Adrenal gland (tissue), 12 donors: ENCODE results near the gene HLA-B. TPM values are rescaled to one million over a fixed set of nuclear protein-coding genes. Genes with fewer than 3 reads are reported as not detected.
"Not testable (repeated sequence)": the region's sequence is repeated elsewhere in the genome, so short reads cannot be mapped to it uniquely, and the experiment has no call there.

Source experiments
- DNase-seq, 7 donors: peaks; one replicate each; pipeline ENCODE4 v3.0.0-alpha.2; 2019 to 2020
- H3K27ac ChIP-seq, 5 donors: fragments of 200-600 bp; sonication (generic) in 4 of 5; 1 replicate in 3 of 5; 2 replicates in 2 of 5; pipeline versions ENCODE4 v1.5.1 to v1.8.0; 2016 to 2020; ENCODE audit warnings: mild to moderate bottlenecking in 1 of 5
- H3K27me3 ChIP-seq: fragments of 200-600 bp; 2 replicates; pipeline ENCODE4 v1.8.0; 2021
- H3K36me3 ChIP-seq, 2 donors: fragments of 200-600 bp; replicated peaks in 1 of 2; 1 replicate in 1 of 2; 2 replicates in 1 of 2; pipeline versions ENCODE4 v1.5.1 to v1.8.0; 2018 to 2022
- H3K4me1 ChIP-seq, 2 donors: fragments of 200-600 bp; replicated peaks in 1 of 2; 1 replicate in 1 of 2; 2 replicates in 1 of 2; pipeline versions ENCODE4 v1.5.1 to v1.8.0; 2018 to 2021
- H3K4me3 ChIP-seq, 4 donors: fragments of 200-600 bp; sonication (generic) in 3 of 4; one replicate each; pipeline ENCODE4 v1.5.1; 2016 to 2018
- H3K9me3 ChIP-seq, 3 donors: fragments of 200-600 bp; sonication (generic) in 1 of 3; replicated peaks in 1 of 3; 1 replicate in 2 of 3; 2 replicates in 1 of 3; pipeline versions ENCODE4 v1.5.1 to v1.8.0; 2016 to 2021
- POLR2A ChIP-seq, 2 donors: fragments of 450-650 bp; IDR thresholded peaks; one replicate each; pipeline ENCODE4 v1.6.1; 2017; ENCODE audit warnings: antibody characterized with exemption in 2 of 2, mild to moderate bottlenecking in 2 of 2, moderate library complexity in 1 of 2
- WGBS, 4 donors: extraction: QIAGEN DNeasy Blood & Tissue Kit in 2 of 4; methylation state at CpG; one replicate each; pipeline versions ENCODE4 v1.1.5 to v1.1.7; 2013 to 2017; 5-methylcytosine and 5-hydroxymethylcytosine counted together
- intact Hi-C, 2 donors: fragments of 100-400 bp; cut with DNase I; formaldehyde crosslinking; loops; one replicate each; pipeline versions ENCODE4 v1.14.1 to v1.15.0; 2022 to 2023
- polyA plus RNA-seq, 3 donors: library from polyadenylated mRNA; stranded (reverse); fragments of 200-250 nt in 2 of 3; fragments of 350-450 nt in 1 of 3; fragmentation: Illumina TruSeq in 1 of 3; extraction: RNeasy Lipid Tissue Mini Kit (QIAGEN cat#74804) in 1 of 3; gene quantifications; one replicate each; pipeline ENCODE4 v1.2.3, GENCODE V29; 2013 to 2014
- total RNA-seq, 9 donors: library from RNA; depleted of rRNA in 4 of 9; stranded (reverse); fragments of >200 nt in 4 of 9; fragments of 120-200 nt in 1 of 9; fragmentation: NEBNext Ultra II Directional in 1 of 9; extraction: Animal tissue kit (Norgen Biotek cat#: 25700) in 1 of 9; gene quantifications; one replicate each; pipeline versions ENCODE4 v1.1.0 to v1.2.4, GENCODE V29; 2013 to 2023
- TF ChIP-seq, protein P1 (sequence below), 6 experiments: fragments of 450-650 bp in 4 of 6; fragments of 200-600 bp in 2 of 6; sonication (generic) in 1 of 6; IDR thresholded peaks; 1 replicate in 5 of 6; 2 replicates in 1 of 6; pipeline versions ENCODE4 v1.5.1 to v1.8.0; 2016 to 2021; ENCODE audit warnings: antibody characterized with exemption in 6 of 6, mild to moderate bottlenecking in 2 of 6, moderate library complexity in 1 of 6
- donor health status: healthy with polysubstance abuse.
- donor health status: Bipolar disorder and iron deficiency.
- donor health status: DM: yes; HTN: yes; CAD: no.
- donor health status: DM: no; HTN: no; CAD: no.
- donor health status: DM: no; HTN: no; CAD: no.
- donor health status: DM: yes; HTN: yes; CAD: no.

Gene HLA-B
- total and polyA plus RNA-seq, 12 donors: 248 to 3,150 (median 1,251) TPM

DNA sequence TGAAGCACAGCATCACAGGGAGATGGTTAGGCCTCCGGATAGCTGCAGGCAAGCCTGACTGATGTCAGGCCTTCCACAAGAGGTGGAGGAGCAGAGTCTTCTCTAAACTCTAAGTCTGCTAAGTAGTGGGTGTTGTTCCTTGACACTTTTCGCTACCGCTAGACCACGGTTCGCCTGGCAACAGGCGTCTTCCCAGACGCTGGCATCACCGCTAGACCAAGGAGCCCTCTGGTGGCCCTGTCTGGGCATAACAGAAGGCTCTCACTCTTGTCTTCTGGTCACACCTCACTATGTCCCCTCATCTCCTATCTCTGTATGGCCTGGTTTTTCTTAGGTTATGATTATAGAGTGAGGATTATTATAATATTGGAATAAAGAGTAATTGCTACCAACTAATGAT is 17.1 kb upstream of the HLA-B start:
- H3K27me3 ChIP-seq, H3K9me3 ChIP-seq, H3K4me3 ChIP-seq, H3K36me3 ChIP-seq, H3K4me1 ChIP-seq, intact Hi-C loops, H3K27ac ChIP-seq: not testable (repeated sequence)
- TF ChIP-seq, protein P1, sequence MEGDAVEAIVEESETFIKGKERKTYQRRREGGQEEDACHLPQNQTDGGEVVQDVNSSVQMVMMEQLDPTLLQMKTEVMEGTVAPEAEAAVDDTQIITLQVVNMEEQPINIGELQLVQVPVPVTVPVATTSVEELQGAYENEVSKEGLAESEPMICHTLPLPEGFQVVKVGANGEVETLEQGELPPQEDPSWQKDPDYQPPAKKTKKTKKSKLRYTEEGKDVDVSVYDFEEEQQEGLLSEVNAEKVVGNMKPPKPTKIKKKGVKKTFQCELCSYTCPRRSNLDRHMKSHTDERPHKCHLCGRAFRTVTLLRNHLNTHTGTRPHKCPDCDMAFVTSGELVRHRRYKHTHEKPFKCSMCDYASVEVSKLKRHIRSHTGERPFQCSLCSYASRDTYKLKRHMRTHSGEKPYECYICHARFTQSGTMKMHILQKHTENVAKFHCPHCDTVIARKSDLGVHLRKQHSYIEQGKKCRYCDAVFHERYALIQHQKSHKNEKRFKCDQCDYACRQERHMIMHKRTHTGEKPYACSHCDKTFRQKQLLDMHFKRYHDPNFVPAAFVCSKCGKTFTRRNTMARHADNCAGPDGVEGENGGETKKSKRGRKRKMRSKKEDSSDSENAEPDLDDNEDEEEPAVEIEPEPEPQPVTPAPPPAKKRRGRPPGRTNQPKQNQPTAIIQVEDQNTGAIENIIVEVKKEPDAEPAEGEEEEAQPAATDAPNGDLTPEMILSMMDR (IDR thresholded peaks at IDR 0.05): peak in 2 of 6 experiments; percentile 21 to 31
- DNase-seq: peak in 1 of 7 donors; percentile 43
- WGBS, 4 donors: 0 to 100% (median 20%) methylated on average over 1 to 8 of the region's 8 CpGs; no CpG with 5 or more reads in 1 of the 4 donors

DNA sequence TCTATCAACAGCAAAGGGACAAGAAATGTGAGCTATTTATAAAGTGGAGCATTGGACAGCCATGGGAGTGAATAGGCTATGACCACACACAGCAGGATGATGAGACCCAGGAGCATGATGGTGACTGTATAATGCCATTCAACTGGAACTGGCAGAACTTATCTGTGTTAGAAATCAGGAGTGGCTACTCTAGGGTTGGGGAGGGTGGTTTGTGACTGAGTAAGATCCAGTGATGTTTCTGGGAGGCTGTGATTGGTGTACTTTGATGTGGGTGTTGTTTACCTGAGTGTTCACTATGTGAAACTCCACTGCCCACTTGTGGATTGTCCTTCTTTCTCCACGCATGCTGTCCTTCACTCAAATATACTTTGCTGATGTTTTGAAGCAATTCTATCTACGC is 11.5 kb upstream of the HLA-B start:
- intact Hi-C loops: loop anchor here (5.0 kb wide), 2 partner anchors 171 to 231 kb away; partner anchors contain the start of gene PSORS1C2 (in 1 of the 2)
- no peak overlapping the region for H3K27ac ChIP-seq
- H3K36me3 ChIP-seq: no peaks in the 10 kb centered on the region
- 58 to 79% (median 67%) methylated on average over 2 of the region's 2 CpGs for WGBS, 4 donors
- H3K4me3 ChIP-seq: no peak overlapping the region
- TF ChIP-seq POLR2A (IDR thresholded peaks at IDR 0.05): no peak
- TF ChIP-seq, protein P1 (IDR thresholded peaks at IDR 0.05): no peak
- no peaks in the 10 kb centered on the region for H3K4me1 ChIP-seq
- no peaks in the 10 kb centered on the region for H3K9me3 ChIP-seq
- no peaks in the 10 kb centered on the region for H3K27me3 ChIP-seq
- DNase-seq: no peak

DNA sequence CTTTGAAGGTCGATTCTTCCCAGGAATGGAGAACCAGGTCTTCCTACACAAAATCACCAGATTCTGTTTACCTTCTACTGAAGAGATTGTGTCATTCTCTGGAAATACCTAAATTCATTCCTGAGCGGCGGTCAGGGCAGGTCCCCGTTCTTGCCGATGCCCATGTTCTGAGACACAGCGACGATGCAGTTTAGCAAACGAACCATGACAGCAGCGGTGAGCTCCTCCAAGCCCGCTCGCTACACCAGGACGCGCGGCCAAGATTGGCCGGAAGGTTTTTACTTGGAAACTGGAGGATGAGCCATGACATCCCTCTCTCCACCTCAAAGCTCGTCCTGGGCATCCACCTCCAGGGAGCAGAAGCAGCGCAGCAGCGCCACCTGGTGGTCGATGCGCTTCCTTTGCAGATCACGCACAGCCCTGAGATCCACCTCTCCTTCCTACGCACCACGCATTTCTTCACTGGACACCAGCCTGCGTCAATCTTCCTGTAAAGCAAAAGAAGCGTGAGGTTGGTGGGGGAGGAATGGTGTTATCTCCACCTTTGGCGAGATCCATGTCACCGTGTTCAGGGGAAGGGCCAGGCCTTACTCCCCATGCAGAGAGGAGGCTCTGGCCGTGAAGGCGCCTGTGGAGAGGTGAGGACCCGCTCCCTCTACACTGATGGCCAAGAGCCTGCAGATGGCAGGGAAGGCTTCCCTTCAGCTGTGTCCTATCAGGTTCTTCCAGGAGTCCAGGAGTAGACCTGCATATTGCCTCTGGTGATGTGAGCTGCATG is 9.9 kb upstream of the HLA-B start:
- intact Hi-C loops: loop anchor here (5.0 kb wide), 2 partner anchors 170 to 230 kb away; partner anchors contain the start of gene PSORS1C2 (in 1 of the 2)
- no peaks in the 10 kb centered on the region for H3K36me3 ChIP-seq
- H3K27ac ChIP-seq: no peak overlapping the region
- no peak for TF ChIP-seq POLR2A (IDR thresholded peaks at IDR 0.05)
- TF ChIP-seq, protein P1 (IDR thresholded peaks at IDR 0.05): peak; percentile 91 to 97 (median 96)
- 3 to 8% (median 7%) methylated on average over 16 to 30 of the region's 30 CpGs for WGBS, 4 donors
- peaks cover 3% of the 10 kb centered on the region for H3K27me3 ChIP-seq
- peak; percentile 88 to 93 (median 90) for DNase-seq
- no peaks in the 10 kb centered on the region for H3K9me3 ChIP-seq
- H3K4me3 ChIP-seq: no peak overlapping the region
- H3K4me1 ChIP-seq: no peaks in the 10 kb centered on the region

DNA sequence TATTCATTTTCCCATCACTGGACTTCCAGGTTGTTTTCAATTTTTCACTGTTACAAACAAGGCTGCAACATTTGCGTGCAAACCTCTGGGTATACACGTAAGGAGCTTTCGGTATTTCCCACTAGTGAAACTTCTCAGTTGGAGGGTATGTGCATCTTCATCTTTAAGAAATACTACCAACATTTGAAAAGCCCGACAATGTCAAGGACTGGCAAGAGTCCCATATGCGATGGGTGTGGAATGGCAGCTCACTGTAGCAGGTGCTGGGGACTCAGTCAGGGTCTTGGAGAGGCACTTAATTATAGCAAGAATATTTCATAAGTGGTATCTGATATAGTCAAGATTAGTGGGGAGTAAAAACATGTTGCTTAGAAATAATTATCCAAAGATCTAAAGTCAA is 8.9 kb upstream of the HLA-B start:
- Histone ChIP-seq H3K27ac (no peak overlapping the region), H3K4me3 (no peak overlapping the region), H3K36me3 (no peaks in the 10 kb centered on the region), H3K27me3 (peaks cover 3% of the 10 kb centered on the region), H3K4me1 (no peaks in the 10 kb centered on the region), H3K9me3 (no peaks in the 10 kb centered on the region)
- no peak for DNase-seq
- TF ChIP-seq POLR2A (IDR thresholded peaks at IDR 0.05): no peak
- TF ChIP-seq, protein P1 (IDR thresholded peaks at IDR 0.05): no peak
- intact Hi-C loops: loop anchor here (5.0 kb wide), 2 partner anchors 169 to 229 kb away; partner anchors contain the start of gene PSORS1C2 (in 1 of the 2)
- WGBS, 4 donors: 62 to 73% (median 70%) methylated on average over 5 of the region's 5 CpGs
